GM12878 (cell line): ENCODE results near the gene CMTM4. TPM values are rescaled to one million over a fixed set of nuclear protein-coding genes. Genes with fewer than 3 reads are reported as not detected.

Experiments used
- ATAC-seq: fragments of 200-7000 bp; cut with Tn5 transposase; 3 replicates; pipeline ENCODE4 v1.9.1; 2020; ENCODE audit warnings: mild to moderate bottlenecking, moderate library complexity
- BruUV-seq: library from RNA; stranded (reverse); fragments of 400-500 nt; replicated peaks from 2 replicates; lab custom pipeline; 2021; lab: Mats Ljungman, UMichigan
- CTCF ChIA-PET: fragments of 300-600 bp; sonication (Branson Sonifier 250); formaldehyde crosslinking; extraction: SDS; loops from one replicate; lab custom pipeline; 2021; ENCODE audit warnings: inconsistent platforms; lab: Yijun Ruan, JAX
- POLR2A ChIA-PET: fragments of 350-600 bp; formaldehyde crosslinking; extraction: SDS; loops from one replicate; lab custom pipeline; 2021; ENCODE audit warnings: inconsistent platforms; lab: Charles Lee
- RAD21 ChIA-PET: fragments of 300-600 bp; sonication (Branson Sonifier 250); formaldehyde crosslinking; loops from one replicate; lab custom pipeline; 2023; ENCODE audit warnings: antibody characterized with exemption; ENCODE audit not compliant: unreplicated experiment; lab: Charles Lee
- SMC1A ChIA-PET: fragments of 300-600 bp; sonication (Branson Sonifier 250); formaldehyde crosslinking; loops from one replicate; lab custom pipeline; 2023; ENCODE audit not compliant: unreplicated experiment, uncharacterized antibody; lab: Charles Lee
- DNase-seq: peaks from one replicate; pipeline ENCODE4 v3.0.0-alpha.2; 2011; ENCODE audit warnings: low read depth, low spot score
- FAIRE-seq: peaks from 3 replicates; lab custom pipeline; 2011; peaks lifted over from hg19 to GRCh38; lab: Jason Lieb, UNC
- H2AFZ ChIP-seq: 2 replicates; pipeline ENCODE4 v1.6.0; 2011; ENCODE audit warnings: low read depth, low read length, control low read depth; ENCODE audit not compliant: control insufficient read depth
- H3K27ac ChIP-seq: 2 replicates; pipeline ENCODE4 v1.5.1; 2011; ENCODE audit warnings: control low read depth; ENCODE audit not compliant: control insufficient read depth, insufficient read depth
- H3K27me3 ChIP-seq, 2 experiments: replicated peaks in 1 of 2; 2 replicates each; pipeline versions ENCODE4 v1.6.0 to v1.6.1; 2011; ENCODE audit warnings: low read length in 1 of 2; ENCODE audit not compliant: control insufficient read depth in 2 of 2, insufficient read depth in 2 of 2
- H3K36me3 ChIP-seq, 2 experiments: 2 replicates each; pipeline ENCODE4 v1.5.1; 2011; ENCODE audit warnings: low read length in 1 of 2; ENCODE audit not compliant: control insufficient read depth in 2 of 2, insufficient read depth in 2 of 2
- H3K4me1 ChIP-seq: 2 replicates; pipeline ENCODE4 v1.6.1; 2011; ENCODE audit warnings: mild to moderate bottlenecking, low read length, moderate library complexity, mixed read lengths; ENCODE audit not compliant: control insufficient read depth, insufficient read depth
- H3K4me2 ChIP-seq: 2 replicates; pipeline ENCODE4 v1.6.0; 2011; ENCODE audit warnings: control low read depth; ENCODE audit not compliant: control insufficient read depth, insufficient read depth
- H3K4me3 ChIP-seq: fragments of 200-600 bp; sonication (generic); 2 replicates; pipeline ENCODE4 v1.5.1; 2016
- H3K79me2 ChIP-seq: 2 replicates; pipeline ENCODE4 v1.6.0; 2011; ENCODE audit warnings: low read length; ENCODE audit not compliant: control insufficient read depth, insufficient read depth
- H3K9ac ChIP-seq: 2 replicates; pipeline ENCODE4 v1.8.0; 2011; ENCODE audit warnings: low read length, control low read depth, mixed read lengths; ENCODE audit not compliant: control insufficient read depth, insufficient read depth
- H3K9me3 ChIP-seq: replicated peaks from 3 replicates; pipeline ENCODE4 v1.5.1; 2011; ENCODE audit warnings: mild to moderate bottlenecking, low read length; ENCODE audit not compliant: control insufficient read depth, insufficient read depth
- H4K20me1 ChIP-seq: 2 replicates; pipeline ENCODE4 v1.6.0; 2011; ENCODE audit not compliant: control insufficient read depth, insufficient read depth
- BRCA1 ChIP-seq: IDR thresholded peaks from 2 replicates; pipeline ENCODE4 v1.6.1; 2011; ENCODE audit warnings: low read depth, low read length, improper control_type of control experiment
- CUX1 ChIP-seq: IDR thresholded peaks from 2 replicates; pipeline ENCODE4 v1.6.1; 2012; ENCODE audit warnings: improper control_type of control experiment, low read depth, low read length; ENCODE audit not compliant: insufficient replicate concordance
- HDAC6 ChIP-seq: fragments of 200-600 bp; sonication (generic); IDR thresholded peaks from one replicate; pipeline ENCODE4 v1.8.0; 2017; ENCODE audit warnings: antibody characterized with exemption; ENCODE audit not compliant: unreplicated experiment
- RUNX3 ChIP-seq: IDR thresholded peaks from 2 replicates; pipeline ENCODE4 v1.6.1; 2012; ENCODE audit warnings: low read length, inconsistent platforms
- SREBF1 ChIP-seq: IDR thresholded peaks from 2 replicates; pipeline ENCODE4 v1.6.1; 2012; ENCODE audit warnings: mild to moderate bottlenecking, low read length
- STAT1 ChIP-seq: fragments of 450-650 bp; conservative IDR thresholded peaks from 2 replicates; pipeline ENCODE4 v1.6.1; 2014; ENCODE audit warnings: antibody characterized with exemption, mild to moderate bottlenecking
- ZBED1 ChIP-seq: IDR thresholded peaks from 2 replicates; pipeline ENCODE4 v1.6.1; 2016; ENCODE audit warnings: borderline replicate concordance
- WGBS: methylation state at CpG from one replicate; pipeline ENCODE4 v1.1.6; 2016; ENCODE audit warnings: low lambda C conversion rate; ENCODE audit not compliant: insufficient replicate concordance, insufficient coverage; ENCODE audit errors: missing lambda C conversion rate; 5-methylcytosine and 5-hydroxymethylcytosine counted together
- in situ Hi-C: fragments of 300-500 bp; cut with MboI; formaldehyde crosslinking; loops from 9 replicates; pipeline ENCODE4 v1.14.3; 2018; ENCODE audit warnings: mixed read lengths
- intact Hi-C: fragments of 100-400 bp; cut with micrococcal nuclease; formaldehyde crosslinking; loops from one replicate; pipeline ENCODE4 v1.14.2; 2022; ENCODE audit not compliant: unreplicated experiment
- polyA plus RNA-seq, 11 experiments: library from polyadenylated mRNA; depleted of rRNA in 4 of 11; unstranded in 6 of 11; stranded (reverse) in 5 of 11; fragments of >200 nt; fragmentation: Nextera tagmentation in 4 of 11; fragmentation: Illumina TruSeq in 1 of 11; extraction: Ambion mirVana in 4 of 11; extraction: Trizol in 1 of 11; gene quantifications; 1 replicate in 1 of 11; 2 replicates in 10 of 11; pipeline versions ENCODE4 v1.2.1 to v1.2.3, GENCODE V29; 2011 to 2016; ENCODE audit warnings: inconsistent platforms in 2 of 11, missing spikeins in 2 of 11, low read depth in 1 of 11
- total RNA-seq, 4 experiments: library from RNA; depleted of rRNA in 3 of 4; stranded (reverse); fragments of >200 nt in 3 of 4; fragmentation: Illumina TruSeq in 1 of 4; extraction: Trizol in 1 of 4; gene quantifications; 2 replicates each; pipeline versions ENCODE4 v1.2.1 to v1.2.3, GENCODE V29; 2013 to 2021
- TF ChIP-seq, protein P1 (sequence below): IDR thresholded peaks from 2 replicates; pipeline ENCODE4 v1.6.1; 2011; ENCODE audit warnings: borderline replicate concordance, low read depth, mild to moderate bottlenecking, moderate library complexity, low read length; ENCODE audit not compliant: insufficient read depth, poor library complexity, severe bottlenecking
- TF ChIP-seq, protein P2 (sequence below): fragments of 450-650 bp; IDR thresholded peaks from 2 replicates; pipeline ENCODE4 v1.6.1; 2017; ENCODE audit warnings: mild to moderate bottlenecking, low read depth, inconsistent platforms; ENCODE audit not compliant: poor library complexity, severe bottlenecking

Gene CMTM4
- total and polyA plus RNA-seq, 10 of the 15 experiments (the other 5 are each of a cell fraction or from before 2014, with no cell fraction given): 0.02 to 0.43 (median 0.15) TPM; not detected in 2

DNA sequence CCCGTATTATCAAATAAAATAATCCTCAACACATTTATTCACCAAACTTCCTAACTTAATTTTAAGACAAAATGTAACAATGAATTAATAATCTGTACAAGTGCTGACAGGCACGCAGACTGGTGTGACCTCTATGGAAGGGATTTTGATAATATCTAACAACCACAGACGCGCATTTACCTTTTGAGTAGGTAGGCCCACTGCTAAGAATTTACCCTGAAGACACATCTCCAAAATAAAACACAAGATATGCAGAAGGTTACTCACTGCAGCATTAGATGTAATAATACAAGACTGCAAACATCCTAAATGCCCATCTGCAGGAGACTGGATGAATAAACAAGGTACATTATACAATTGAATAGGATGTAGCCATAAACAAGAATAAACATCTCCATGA, 22.7 kb upstream of the CMTM4 start:
- Histone ChIP-seq H2AFZ (no peak overlapping the region), H3K9ac (no peak overlapping the region), H3K79me2 (no peaks in the 10 kb centered on the region), H3K9me3 (no peaks in the 10 kb centered on the region), H3K4me3 (no peak overlapping the region), H3K36me3 (peaks cover 0 to 10% of the 10 kb centered on the region in 2 experiments), H3K4me2 (no peak overlapping the region), H3K27me3 (no peaks in the 10 kb centered on the region), H4K20me1 (0 out of 2 replicates have a peak, but pooled peaks cover 2% of the 10 kb centered on the region), H3K27ac (no peak overlapping the region)
- BruUV-seq: no TSS peak
- ChIA-PET SMC1A (no interaction called here), RAD21 (no interaction called here), POLR2A (no interaction called here), CTCF (interaction anchor here (1.0 kb wide), 1 partner anchor 9 kb away, joined by 4 read pairs; no protein-coding TSS in a partner anchor)
- over 99% methylated on average over 4 of the region's 4 CpGs for WGBS
- in situ Hi-C loops: no loop called here
- intact Hi-C loops: no loop called here
- DNase-seq (no peak), FAIRE-seq (no peak)
- TF ChIP-seq, protein P1, sequence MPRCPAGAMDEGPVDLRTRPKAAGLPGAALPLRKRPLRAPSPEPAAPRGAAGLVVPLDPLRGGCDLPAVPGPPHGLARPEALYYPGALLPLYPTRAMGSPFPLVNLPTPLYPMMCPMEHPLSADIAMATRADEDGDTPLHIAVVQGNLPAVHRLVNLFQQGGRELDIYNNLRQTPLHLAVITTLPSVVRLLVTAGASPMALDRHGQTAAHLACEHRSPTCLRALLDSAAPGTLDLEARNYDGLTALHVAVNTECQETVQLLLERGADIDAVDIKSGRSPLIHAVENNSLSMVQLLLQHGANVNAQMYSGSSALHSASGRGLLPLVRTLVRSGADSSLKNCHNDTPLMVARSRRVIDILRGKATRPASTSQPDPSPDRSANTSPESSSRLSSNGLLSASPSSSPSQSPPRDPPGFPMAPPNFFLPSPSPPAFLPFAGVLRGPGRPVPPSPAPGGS: no peak
- TF ChIP-seq HDAC6 (no peak), STAT1 (no peak), BRCA1 (no peak), RUNX3 (no peak), CUX1 (no peak), SREBF1 (no peak), ZBED1 (no peak)
- TF ChIP-seq, protein P2, sequence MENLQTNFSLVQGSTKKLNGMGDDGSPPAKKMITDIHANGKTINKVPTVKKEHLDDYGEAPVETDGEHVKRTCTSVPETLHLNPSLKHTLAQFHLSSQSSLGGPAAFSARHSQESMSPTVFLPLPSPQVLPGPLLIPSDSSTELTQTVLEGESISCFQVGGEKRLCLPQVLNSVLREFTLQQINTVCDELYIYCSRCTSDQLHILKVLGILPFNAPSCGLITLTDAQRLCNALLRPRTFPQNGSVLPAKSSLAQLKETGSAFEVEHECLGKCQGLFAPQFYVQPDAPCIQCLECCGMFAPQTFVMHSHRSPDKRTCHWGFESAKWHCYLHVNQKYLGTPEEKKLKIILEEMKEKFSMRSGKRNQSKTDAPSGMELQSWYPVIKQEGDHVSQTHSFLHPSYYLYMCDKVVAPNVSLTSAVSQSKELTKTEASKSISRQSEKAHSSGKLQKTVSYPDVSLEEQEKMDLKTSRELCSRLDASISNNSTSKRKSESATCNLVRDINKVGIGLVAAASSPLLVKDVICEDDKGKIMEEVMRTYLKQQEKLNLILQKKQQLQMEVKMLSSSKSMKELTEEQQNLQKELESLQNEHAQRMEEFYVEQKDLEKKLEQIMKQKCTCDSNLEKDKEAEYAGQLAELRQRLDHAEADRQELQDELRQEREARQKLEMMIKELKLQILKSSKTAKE: no peak
- TF ChIP-seq, all 136 proteins: peak for 0
- no peak for ATAC-seq
- no peaks in the 10 kb centered on the region for H3K4me1 ChIP-seq
